ENCODE results near the gene PLEKHA5.

- no peak for TF ChIP-seq PATZ1 (CRISPR knock-in tag; IDR thresholded peaks at IDR 0.05; ENCODE audit: borderline replicate concordance)
- no peak for TF ChIP-seq ZNF70 (CRISPR knock-in tag; IDR thresholded peaks at IDR 0.05)
- no peak for TF ChIP-seq RARB (CRISPR knock-in tag; IDR thresholded peaks at IDR 0.05)
- no peak for TF ChIP-seq ZFP3 (CRISPR knock-in tag; IDR thresholded peaks at IDR 0.05)
- no peak for TF ChIP-seq SNAI2 (CRISPR knock-in tag; IDR thresholded peaks at IDR 0.05)
- no peak for TF ChIP-seq TOX (CRISPR knock-in tag; IDR thresholded peaks at IDR 0.05; ENCODE audit: borderline replicate concordance)
Measured at GRCh38 chr12:19214020-19214419, 84.5 kb downstream of the PLEKHA5 start.

Measured in SK-N-SH treated with all-trans-retinoic acid at 6 μM for 48 hours (cell line).